ENCODE data around the gene HOMER1.

HOMER1 gene

DNA sequence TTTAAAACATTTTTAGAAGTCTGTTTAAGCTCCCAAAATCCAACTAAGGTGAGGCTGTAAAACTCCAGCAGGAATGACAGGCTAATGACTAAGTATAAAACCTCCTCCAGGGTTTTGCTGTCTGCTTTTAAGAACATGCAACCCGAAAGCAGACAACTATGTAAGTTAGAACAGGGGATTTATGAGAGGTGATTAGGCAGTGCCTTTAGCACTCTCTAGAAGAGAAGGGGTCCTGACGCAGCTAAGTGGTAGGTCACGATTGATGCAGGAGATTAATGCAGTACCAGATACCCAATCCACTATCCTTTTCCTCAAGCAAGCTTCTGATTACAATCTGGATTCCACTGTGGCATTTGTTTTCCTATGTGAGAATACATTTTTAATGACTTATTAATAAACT, 25.9 kb downstream of the HOMER1 start:
- no peak for DNase-seq

DNA sequence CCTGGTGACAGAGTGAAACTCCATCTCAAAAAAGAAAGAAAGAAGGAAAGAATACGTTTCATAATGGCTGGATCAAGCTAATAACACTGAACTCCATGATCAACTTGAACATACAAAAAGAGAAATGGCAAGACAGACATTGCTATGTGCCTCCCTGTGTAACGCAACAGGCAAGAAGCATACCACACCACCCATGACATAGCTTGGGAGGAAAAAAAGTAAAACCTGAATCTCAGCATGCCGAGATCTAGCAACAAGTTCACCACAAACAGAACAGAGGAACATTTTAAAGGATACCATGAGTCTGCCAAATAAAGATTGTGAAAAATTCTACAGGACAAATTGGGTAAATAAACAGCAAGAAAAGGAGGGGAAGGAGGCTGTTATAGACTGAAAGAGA, 26.7 kb downstream of the HOMER1 start:
- no peak for DNase-seq

DNA sequence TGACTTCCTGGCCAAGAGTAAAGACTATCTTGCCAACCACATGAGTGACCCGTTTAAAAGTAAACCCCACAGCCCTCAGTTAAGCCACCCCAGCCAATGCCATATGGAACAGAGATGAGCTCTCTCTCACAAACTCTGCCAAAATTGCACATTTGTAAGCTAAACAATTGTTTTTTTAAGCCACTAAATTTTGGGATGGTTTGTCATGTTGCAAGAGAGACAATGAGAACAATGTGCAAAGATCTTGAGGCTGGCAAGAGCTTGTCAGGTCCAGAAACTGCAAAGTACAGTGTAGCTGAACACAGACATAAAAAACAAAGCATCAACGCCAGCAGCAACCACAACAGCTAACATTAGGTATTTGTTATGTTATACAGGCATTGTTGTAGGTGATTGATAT, 27.8 kb downstream of the HOMER1 start:
- no peak for DNase-seq

DNA sequence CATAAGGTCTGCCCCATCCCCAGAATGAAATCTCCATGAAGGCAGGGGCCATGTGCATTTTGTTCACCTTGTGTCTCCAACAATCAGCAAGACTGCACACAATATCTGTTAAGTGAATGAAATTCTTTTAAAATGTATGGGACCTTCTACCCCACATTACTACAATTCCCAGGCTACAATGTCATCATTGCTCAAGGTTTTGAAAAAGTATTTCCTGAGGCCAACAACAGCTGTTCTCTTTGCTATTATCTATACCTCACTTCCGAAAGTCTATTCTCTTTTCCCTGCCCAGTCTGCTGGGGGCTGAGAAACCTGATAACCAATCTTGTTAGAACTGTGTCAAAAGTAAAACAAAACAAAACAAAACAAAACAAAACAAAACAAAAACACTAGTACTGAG, 29.2 kb downstream of the HOMER1 start:
- no peak for DNase-seq

DNA sequence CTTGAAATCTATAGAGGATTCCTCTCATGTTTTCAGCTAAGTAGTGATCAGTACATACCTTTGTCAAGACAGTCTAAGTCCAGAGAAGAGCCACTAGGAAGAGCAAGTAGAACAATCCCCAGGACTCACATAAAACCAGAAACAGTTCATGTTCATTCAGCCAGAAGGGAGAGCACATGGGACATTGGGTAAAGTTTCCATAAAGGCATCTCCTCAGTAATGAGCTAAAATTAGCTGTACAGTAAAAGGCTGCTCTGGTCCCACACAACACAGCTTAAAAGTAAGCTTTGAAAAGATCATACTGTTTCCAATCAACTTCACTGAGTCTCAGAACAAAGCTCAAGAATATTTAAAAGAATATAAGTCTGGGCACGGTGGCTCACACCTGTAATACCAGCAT, 32.4 kb downstream of the HOMER1 start:
- no peak for DNase-seq

DNA sequence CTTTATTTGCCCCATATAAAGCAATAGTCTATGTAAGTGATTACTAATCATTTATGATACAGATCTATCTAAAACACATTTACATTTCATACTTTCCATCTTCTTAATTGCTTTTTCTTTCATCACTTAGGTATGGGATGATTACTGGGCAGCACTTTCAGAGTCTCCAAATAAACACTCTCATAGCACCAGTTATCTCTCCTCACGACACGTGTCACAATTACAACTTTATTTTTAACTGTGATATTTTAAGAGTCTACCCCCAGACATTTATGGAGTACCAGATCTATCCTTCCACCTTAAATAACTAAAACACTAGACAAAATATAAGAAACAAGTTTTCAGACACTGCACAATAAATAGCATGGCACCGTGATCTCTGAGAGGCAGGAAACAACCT, 32.9 kb downstream of the HOMER1 start:
- no peak for DNase-seq

DNA sequence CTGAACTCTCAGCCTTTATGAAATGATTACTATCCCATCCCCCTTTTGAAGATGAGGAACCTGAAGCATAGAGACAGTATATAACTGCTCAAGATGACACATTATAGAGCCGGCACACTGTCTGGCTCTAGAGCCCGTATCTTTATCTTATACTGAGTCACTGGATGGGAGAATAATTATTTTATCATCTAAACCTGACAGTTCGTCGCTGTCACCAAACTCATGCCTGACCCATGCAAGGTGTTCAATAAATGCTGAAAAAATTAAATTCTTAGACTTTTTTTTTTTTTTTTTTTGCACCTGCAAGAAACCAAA, 38.8 kb downstream of the HOMER1 start:
- no peak for DNase-seq

DNA sequence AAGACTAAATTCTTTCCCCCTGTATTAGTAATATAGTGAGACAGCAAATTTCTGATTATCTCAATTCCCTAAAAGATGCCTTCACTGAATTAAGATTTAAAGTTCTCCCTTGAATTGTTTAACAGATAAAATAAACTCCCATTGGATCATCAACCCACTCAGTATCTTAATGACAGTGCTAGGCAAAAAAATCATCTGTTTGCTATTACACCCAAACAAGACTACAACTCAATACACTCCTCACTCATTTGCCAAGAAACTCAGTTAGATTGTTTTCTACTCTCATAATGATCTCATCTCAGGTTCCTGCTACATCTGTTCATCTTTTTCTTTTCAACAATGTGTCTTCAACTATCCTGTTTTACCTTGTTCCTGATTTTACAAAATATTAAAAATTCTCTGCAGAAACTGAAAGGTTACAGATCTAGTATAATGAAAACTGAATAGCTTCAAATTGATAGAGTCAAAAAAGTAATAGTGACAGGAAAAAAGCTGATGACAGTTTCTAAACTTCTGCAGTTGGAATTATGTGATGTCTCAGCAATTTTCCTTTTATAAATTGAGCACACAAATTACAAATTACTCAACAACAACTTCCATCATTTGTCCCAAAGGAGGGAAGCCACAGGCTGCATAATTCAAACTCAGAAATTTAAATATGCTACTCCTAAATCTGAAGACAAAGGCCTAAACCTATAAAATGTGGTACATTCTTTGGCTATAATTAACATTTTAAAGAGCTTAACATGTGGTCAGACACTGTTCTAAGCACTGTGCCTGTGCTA, 39.4 kb downstream of the HOMER1 start:
- DNase-seq, result no peak

DNA sequence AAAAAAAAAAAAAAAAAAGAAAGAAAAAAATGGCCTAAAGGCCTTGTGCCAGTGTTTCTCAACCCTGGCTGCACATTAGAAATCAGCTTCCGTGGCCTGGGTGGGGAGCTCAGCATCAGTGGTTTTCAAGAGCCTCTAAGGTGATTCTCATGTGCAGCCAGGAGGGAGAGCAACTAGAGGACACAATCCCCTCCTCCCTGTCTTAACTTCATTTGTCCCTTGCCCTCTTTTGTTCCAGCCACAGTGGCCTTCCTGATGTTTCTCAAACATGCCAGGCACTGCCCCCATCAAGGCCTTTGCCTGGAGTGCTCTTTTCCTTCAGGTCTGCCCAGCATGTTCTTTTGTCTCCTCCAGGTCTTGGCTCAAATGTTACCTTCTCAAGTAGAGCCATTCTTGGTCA, 42.4 kb downstream of the HOMER1 start:
- DNase-seq, result no peak

DNA sequence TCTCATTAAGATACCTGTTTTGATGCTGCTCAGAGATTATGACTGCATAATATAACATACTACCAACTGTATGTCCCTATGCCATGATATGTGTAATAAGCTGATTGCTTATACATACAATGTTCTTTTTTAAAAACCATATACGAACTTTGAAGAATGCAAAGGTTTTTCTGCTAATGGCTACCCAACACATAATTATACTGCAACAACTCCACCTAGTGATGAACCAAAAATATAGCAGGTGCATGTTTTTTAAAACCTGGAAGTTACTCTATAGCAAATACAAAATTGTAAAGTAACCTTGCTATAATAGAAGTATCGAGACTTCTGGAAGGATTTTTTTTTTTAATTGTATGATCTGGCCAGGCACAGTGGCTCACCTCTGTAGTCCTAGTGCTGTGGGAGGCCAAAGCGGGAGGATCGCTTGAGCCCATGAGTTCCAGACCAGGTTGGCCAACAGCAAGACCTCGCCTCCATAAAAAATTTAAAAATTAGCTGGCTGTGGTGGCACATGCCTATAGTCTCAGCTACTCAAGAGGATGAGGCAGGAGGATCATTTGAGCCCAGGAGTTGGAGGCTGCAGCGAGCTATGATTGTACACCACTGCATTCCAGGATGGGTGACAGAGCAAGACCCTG, 49.1 kb downstream of the HOMER1 start:
- DNase-seq, result no peak

DNA sequence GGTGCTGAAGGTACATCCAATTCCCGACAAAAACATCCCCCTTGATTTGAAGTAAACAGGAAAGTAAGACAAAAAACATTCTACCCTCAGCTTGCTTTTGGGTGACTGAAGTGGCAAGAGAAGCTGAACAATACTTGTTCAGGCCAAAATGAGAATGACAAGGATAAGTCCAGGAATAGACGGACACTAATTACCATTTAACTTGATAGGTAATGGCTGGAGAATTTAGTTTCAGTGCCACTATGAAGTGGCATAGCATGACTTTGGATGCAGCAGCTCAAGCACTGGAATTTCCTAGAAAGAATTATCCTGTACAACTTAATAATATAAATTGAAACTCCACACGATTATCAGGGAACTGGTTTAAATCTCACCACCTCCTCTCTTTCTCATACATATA, 49.7 kb downstream of the HOMER1 start:
- DNase-seq, result no peak

DNA sequence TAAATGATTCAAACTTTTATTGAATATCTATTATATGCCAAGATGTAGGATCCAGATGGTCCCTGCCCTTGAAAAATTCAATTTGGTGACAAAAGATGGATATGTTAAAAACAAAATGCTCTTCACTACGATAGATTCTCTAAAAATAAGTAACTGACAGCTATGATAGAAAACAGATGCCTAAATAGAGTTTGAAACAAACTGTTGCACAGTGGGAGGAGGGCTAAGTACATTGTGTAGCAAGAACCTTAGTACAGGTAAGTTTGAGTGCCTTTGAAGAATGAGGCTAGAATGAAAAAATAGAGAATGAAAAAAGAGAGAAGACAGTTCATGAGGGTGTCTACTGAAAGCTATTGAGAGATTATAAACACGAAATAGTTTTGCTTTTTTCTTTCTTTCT, 54.3 kb downstream of the HOMER1 start:
- no peak for DNase-seq

DNA sequence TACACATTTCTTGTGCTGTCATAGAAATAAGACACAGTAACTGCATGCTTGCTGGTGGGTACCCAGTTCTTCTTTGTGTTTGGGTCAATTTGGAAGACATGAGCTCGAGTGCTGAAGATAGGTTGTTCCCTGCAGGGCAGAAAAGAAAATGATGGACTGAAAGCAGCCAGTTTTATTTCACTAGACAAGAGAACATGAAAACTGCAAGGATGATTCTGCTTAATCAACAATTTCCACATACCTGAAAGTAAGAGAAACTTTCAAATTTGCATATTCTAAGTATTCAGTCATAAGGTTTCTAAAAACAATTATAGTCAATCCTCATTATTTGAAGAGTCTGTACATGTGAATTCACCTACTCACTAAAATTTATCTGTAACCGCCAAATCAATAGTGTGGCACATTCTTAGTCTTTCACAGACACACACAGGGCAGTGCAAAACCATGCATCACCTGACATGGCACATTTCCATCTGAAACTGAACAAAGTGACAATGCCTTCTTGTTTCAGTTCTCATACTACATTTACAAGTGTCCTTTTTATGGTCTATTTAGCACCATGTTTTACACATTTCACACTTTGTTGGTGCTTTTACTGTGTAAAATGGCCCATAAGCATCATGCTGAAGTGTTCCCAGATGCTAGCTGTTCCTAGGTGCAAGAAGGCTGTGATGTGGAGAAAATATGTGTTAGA, 56.9 kb downstream of the HOMER1 start:
- no peak for DNase-seq

DNA sequence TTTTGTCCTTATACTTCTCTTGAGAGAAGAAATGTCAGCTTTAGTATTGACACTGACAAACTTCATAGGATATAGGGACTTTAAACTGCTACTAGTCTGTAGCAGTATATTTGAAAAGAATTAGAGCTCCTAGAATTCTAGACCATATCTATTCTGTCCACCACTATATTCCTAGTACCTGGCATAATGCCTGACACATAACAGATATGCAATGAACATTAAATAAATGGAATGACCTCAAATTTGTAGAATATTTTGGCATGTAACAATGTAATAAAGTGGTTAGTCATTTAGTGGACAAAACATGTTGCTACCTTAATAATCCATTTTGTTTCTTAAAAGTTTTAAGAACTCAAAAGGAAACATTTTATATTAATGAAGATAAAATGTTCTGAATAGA, 57.5 kb downstream of the HOMER1 start:
- no peak for DNase-seq

DNA sequence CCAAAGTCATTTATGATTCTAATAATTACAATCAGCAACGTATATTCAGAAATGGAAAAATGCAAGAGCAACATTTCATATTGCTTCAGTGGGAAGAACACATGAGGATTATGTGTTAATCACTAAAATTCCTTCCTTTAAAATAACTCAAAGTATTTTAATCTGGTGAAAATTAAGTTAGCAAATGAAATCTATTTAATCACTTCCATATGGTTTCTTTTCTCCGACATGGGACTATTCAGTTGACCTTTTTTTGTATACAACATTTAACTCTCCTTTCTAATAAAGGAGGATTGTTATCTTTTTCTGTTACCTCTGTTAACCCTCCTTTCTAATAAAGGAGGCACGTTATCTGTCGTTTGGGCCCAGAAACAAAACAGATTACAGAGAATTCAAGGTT, 59.9 kb downstream of the HOMER1 start:
- no peak for DNase-seq

DNA sequence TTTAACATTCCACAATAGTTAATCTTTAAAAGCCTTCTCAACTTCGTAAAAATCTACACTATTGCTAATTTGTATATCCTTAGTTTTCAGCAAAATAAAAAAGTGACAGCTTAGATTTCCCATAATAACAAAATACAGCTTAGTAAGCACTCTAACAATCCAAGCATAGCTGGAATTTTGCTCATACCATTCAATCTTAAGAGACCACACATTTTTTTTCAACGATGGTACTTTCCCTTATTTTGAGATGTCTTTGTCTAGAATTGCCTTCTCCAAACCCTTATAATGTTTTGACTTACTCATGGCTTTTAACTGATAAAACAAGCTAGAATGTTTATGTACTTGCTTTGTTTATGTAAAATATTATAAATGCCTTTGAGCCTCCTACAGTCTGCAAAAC, 65.6 kb downstream of the HOMER1 start:
- no peak for DNase-seq

DNA sequence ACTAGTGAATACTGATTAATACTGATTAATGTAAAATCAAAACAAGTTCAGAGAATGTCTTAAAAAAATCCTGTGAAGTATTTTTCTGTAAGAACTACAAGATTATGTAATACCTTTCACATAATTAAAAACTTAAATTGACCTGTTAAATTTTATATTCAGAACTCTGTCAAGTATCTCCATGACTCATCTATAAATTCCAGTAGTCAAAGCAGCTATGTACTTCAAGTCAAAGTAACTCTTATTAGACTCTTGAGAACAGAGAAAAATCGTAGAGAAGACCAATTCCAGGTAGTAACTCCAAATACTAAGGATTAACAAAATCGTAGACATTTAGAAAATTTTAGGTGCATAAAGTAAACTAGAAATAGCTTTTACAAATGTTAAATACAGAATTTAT, 77.1 kb downstream of the HOMER1 start:
- no peak for DNase-seq

DNA sequence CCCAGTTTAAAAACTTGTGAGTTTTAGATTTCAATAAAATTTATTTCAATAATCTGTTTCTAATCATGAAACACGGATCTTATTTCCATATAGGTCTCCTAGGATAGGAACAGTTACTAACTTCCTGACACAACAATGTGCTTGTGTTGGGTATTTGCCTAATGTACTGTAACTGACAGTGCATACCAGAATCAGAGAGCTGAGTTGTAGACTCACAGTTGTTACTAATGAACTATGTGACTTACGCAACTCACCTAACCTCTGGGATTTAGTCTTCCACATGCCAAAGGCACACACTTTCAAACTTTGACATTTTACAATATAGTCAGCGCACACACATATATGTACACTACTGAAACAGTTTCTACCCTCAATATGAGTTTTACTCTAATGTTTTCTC, 77.7 kb downstream of the HOMER1 start:
- no peak for DNase-seq

DNA sequence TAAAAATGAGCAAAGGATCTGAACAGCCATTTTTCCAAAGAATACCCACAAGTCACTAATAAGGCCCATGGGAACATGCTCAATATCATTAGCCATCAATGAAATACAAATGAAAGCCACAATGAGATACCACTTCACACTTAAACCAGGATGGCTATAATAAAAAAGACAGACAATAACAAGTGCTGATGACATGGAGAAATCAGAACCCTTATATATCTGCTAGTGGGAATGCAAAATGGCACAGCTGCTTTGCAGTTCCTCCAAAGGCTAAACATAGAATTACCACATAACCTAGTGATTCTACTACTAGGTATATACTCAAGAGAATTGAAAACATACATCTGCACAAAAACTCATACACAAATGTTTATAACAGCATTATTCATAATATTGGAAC, 83.7 kb downstream of the HOMER1 start:
- no peak for DNase-seq

DNA sequence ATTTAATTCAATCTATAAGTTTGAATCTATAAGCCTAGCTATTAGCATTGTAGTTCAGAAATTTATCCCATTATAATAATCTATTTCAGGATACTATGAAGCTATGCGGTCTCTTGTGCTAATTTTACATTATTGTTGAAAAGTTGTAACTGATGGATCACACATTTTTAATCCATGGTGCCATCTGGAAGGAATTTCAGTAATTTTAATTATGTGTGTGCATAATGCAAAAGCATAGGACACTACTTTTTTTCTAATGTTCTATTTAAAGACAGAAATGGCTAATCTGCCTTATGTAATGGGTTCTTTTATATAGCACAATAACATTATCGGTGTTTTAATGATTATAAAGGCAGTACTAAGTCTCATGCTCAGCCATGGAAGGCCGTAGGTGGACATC, 90.6 kb downstream of the HOMER1 start:
- DNase-seq, result no peak

DNA sequence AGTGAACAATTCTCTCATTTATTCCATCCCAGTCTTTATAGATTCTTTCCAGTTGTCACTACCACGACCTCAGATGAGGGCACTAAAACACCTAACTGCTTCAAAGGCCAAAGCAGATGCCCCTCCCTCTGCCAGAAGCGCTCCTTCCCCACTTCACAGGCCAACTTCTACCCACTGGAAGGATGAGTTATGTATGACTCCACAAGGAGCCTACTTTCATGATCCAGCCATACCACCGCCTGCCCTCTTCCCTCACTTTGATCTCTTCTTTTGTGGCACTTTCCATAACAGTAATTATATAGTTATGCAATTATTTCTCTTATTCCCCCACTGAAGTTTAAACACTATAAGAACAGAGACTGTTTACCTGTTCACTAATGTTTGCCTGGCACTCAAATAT, 93.7 kb downstream of the HOMER1 start:
- DNase-seq, result no peak

DNA sequence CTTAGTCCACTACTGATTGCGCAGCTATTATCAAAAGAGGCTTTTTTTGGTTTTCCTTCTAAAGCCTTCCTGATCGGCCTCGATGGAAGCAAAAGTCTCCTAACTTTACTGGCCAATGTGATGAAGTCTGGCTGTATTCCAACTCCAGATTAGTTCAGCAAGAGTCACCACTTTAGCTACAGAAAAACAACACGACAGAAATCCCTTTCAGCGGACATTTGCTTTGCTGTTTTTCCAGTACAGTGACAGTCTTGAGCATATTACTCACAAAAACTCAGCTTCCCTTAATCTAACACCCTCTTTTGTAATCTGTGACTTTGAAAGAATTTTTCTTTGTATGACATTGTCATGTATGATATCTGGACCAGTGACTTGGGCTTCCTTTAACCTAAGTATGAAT, 95.7 kb downstream of the HOMER1 start:
- no peak for DNase-seq

DNA sequence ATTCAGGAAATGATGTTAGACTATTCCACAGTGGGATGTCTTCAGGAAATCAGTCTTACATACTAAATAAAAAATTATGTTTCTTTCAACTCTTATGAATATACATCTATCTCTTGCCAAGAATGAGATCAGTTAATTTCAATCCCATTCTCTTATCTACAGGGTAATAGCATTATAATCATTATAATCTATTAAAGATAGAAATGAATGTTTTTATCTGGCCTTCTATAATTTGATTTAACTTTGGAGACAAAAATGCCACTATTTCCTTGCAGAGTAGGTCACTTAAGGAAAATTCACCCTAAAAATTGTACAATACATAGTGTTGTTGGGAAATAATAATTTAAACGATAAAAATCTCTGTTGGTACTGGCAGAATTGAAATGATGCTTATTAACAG, 96.4 kb downstream of the HOMER1 start:
- no peak for DNase-seq

DNA sequence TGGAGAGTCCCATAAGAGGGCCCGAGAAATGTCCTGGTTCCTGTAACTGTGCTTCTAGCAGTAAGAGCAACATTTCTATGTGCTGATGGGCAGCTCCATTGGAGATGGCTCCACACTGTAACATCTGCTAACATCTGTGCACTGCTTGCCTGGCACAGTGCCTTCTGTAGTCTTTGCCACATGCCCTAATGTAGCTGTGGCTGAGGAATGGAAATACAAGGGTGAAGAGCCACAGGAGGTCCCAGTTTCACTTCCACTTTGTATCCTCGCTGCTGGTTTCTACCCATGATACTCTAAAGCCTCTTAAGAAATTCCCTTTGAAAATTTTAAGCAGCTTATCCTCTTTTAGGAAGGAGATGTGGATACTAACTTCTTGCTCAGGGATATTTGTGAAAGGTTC, 97.4 kb downstream of the HOMER1 start:
- peak; percentile 84 for DNase-seq

DNA sequence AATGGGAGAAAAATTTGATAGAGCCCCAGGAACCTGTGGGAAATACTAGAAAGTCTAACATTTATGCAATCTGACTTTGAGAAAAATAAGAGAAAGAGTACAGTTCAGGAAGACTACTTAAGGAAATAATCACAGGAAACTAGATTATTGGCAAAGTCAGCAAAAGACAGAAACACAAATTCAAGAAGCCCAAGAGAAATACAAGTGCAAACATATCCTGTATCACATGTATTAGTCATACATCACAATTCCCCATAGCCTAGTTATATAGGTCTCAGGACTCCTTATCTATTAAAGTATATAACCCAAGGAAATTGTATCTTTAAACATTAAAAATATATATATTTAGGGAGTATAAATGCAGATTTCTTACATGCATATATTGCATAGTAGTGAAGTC, 100.8 kb downstream of the HOMER1 start:
- no peak for DNase-seq
